ENCODE measurements around the gene LILRA6.

DNA sequence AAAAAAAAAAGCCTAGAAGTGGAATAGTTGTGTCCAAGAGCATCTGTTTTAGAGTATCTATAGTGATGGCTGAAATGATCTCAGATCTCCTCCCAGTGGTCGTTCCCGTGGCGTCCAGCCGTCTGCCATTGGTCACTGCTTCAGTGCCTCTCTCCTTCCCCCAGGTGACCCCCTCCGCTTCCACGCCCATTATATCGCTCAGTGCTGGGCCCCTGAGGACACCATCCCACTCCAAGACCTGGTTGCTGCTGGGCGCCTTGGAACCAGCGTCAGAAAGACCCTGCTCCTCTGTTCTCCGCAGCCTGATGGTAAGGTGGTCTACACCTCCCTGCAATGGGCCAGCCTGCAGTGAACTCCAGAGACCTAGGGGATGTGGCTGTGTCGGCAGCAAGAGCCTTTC lies 49.6 kb downstream of the LILRA6 start:
- TF ChIP-seq, protein P1, sequence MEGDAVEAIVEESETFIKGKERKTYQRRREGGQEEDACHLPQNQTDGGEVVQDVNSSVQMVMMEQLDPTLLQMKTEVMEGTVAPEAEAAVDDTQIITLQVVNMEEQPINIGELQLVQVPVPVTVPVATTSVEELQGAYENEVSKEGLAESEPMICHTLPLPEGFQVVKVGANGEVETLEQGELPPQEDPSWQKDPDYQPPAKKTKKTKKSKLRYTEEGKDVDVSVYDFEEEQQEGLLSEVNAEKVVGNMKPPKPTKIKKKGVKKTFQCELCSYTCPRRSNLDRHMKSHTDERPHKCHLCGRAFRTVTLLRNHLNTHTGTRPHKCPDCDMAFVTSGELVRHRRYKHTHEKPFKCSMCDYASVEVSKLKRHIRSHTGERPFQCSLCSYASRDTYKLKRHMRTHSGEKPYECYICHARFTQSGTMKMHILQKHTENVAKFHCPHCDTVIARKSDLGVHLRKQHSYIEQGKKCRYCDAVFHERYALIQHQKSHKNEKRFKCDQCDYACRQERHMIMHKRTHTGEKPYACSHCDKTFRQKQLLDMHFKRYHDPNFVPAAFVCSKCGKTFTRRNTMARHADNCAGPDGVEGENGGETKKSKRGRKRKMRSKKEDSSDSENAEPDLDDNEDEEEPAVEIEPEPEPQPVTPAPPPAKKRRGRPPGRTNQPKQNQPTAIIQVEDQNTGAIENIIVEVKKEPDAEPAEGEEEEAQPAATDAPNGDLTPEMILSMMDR (IDR thresholded peaks at IDR 0.05): no peak
- TF ChIP-seq POLR2A (IDR thresholded peaks at IDR 0.05): no peak
- TF ChIP-seq POLR2AphosphoS5 (IDR thresholded peaks at IDR 0.05; ENCODE audit: insufficient read depth in 1 of 2, low read depth in 1 of 2): no peak

All from vagina (tissue), 2 donors.